Panc1 (cell line): ENCODE results near the gene FBXL19. TPM values are rescaled to one million over a fixed set of nuclear protein-coding genes. Genes with fewer than 3 reads are reported as not detected.

Experiments used
- ATAC-seq: fragments of 200-7000 bp; cut with Tn5 transposase; 2 replicates; pipeline ENCODE4 v1.9.1; 2020; ENCODE audit warnings: mild to moderate bottlenecking, moderate library complexity
- BruUV-seq: library from RNA; stranded (reverse); fragments of 400-500 nt; replicated peaks from 2 replicates; lab custom pipeline; 2021; lab: Mats Ljungman, UMichigan
- CTCF ChIA-PET: fragments of 300-600 bp; sonication (Branson Sonifier 250); formaldehyde crosslinking; loops from one replicate; lab custom pipeline; 2022; ENCODE audit warnings: antibody characterized with exemption; lab: Charles Lee
- POLR2A ChIA-PET: fragments of 300-600 bp; sonication (Branson Sonifier 250); formaldehyde crosslinking; loops from one replicate; lab custom pipeline; 2022; ENCODE audit warnings: antibody characterized with exemption; lab: Charles Lee
- DNase-seq: peaks from one replicate; pipeline ENCODE4 v3.0.0-alpha.2; 2010; ENCODE audit warnings: low read depth, low spot score
- H3K27ac ChIP-seq: 2 replicates; pipeline ENCODE4 v1.5.1; 2011; ENCODE audit warnings: mild to moderate bottlenecking, low read length, inconsistent platforms
- H3K27me3 ChIP-seq: fragments of 200-500 bp; sonication (Bioruptor generic); 2 replicates; pipeline ENCODE4 v1.6.0; 2014; ENCODE audit warnings: low read length, inconsistent platforms; ENCODE audit not compliant: control insufficient read depth, insufficient read depth
- H3K36me3 ChIP-seq: fragments of 200-500 bp; sonication (Bioruptor generic); 2 replicates; pipeline ENCODE4 v1.5.1; 2014; ENCODE audit warnings: inconsistent platforms, mild to moderate bottlenecking, low read length, moderate library complexity; ENCODE audit not compliant: control insufficient read depth, insufficient read depth
- H3K4me1 ChIP-seq: 2 replicates; pipeline ENCODE4 v1.5.1; 2011; ENCODE audit warnings: inconsistent platforms, mild to moderate bottlenecking, low read length, moderate library complexity; ENCODE audit not compliant: control insufficient read depth, insufficient read depth
- H3K4me3 ChIP-seq, 2 experiments: 2 replicates each; pipeline ENCODE4 v1.5.1; 2011 to 2012; ENCODE audit warnings: low read depth in 2 of 2, low read length in 2 of 2, mild to moderate bottlenecking in 2 of 2, inconsistent platforms in 1 of 2, moderate library complexity in 1 of 2
- H3K9me3 ChIP-seq: fragments of 200-500 bp; sonication (Bioruptor generic); 2 replicates; pipeline ENCODE4 v1.5.1; 2014; ENCODE audit warnings: low read depth, mild to moderate bottlenecking, inconsistent platforms, low read length, moderate library complexity; ENCODE audit not compliant: control insufficient read depth, insufficient read depth
- POLR2AphosphoS5 ChIP-seq: IDR thresholded peaks from 2 replicates; pipeline ENCODE4 v1.6.1; 2012; ENCODE audit warnings: mild to moderate bottlenecking, low read depth, low read length, moderate library complexity
- SIN3A ChIP-seq: IDR thresholded peaks from 2 replicates; pipeline ENCODE4 v1.6.1; 2012; ENCODE audit warnings: low read depth, mild to moderate bottlenecking, low read length, moderate library complexity, borderline replicate concordance; ENCODE audit not compliant: insufficient read depth
- TCF7L2 ChIP-seq: IDR thresholded peaks from 2 replicates; pipeline ENCODE4 v1.6.1; 2011; ENCODE audit warnings: mild to moderate bottlenecking, low read depth, low read length, inconsistent platforms
- in situ Hi-C: cut with HindIII; loops from 2 replicates; pipeline ENCODE4 v1.10.0; 2016; ENCODE audit warnings: low sequenced_read_pairs, low pct_unique_long_range_greater_than_20kb
- intact Hi-C: fragments of 100-400 bp; cut with micrococcal nuclease; formaldehyde crosslinking; loops from one replicate; pipeline ENCODE4 v1.10.0; 2022; ENCODE audit not compliant: unreplicated experiment
- total RNA-seq: library from RNA; stranded (reverse); gene quantifications from one replicate; pipeline ENCODE4 v1.2.1, GENCODE V29; 2021; ENCODE audit not compliant: unreplicated experiment
- TF ChIP-seq, protein P1 (sequence below), 2 experiments: IDR thresholded peaks; 2 replicates each; pipeline ENCODE4 v1.6.1; 2011 to 2012; ENCODE audit warnings: low read depth in 2 of 2, control low read depth in 1 of 2, low read length in 1 of 2, mild to moderate bottlenecking in 1 of 2, moderate library complexity in 1 of 2; ENCODE audit not compliant: insufficient read depth in 1 of 2
- TF ChIP-seq, protein P2 (sequence below): fragments of 450-650 bp; IDR thresholded peaks from 2 replicates; pipeline ENCODE4 v1.5.1; 2017; ENCODE audit warnings: mild to moderate bottlenecking

FBXL19 gene
- total RNA-seq, 1 experiment from 2014 or later = 52.3 TPM

DNA sequence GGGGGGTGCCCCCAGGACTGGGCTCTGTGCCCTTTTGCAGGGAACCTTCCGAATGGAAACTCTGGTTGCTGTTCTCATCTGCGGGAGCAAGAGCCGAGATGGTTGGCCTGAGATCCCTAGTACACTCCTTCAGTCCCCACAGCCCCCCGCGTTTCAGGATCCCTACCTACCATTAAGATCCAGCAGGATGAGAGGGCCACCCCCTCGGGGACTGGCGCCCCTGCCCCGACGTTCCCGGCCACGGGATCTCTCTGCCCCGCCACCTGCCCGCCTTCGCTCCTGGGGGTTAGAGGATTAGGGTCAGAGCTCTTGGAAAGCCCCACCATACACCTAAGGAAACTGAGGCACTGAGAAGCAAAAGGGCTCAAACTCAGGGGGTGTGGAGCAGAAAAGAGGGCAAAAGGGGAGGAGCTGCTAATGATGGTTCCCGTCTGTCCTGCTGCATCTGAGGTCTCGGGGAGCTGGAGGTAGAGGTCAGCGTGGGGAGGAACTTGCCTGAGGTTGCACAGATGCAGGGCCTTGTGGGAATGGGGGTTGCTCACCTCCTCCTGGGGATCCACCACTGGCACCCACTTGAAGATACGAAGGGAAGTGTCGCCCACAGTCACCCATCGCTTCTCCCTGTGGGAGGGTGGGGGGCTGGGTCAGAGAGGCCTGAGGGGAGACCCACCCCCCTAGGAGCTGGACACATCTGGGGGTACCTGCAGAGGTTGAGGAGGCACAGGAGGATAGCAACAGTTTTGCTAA lies 30.5 kb upstream of the FBXL19 start:
- no peaks in the 10 kb centered on the region for H3K36me3 ChIP-seq
- peak overlapping the region; percentile 72 to 80 for H3K4me3 ChIP-seq
- H3K9me3 ChIP-seq = no peaks in the 10 kb centered on the region
- in situ Hi-C loops (no loop called here), intact Hi-C loops (no loop called here)
- H3K4me1 ChIP-seq = peaks cover 24% of the 10 kb centered on the region
- CTCF ChIA-PET = interaction anchor here (0.6 kb wide), 2 partner anchors 106 to 440 kb away, joined by 3 to 4 read pairs; partner anchors contain the start of gene ZNF629
- peak overlapping the region; percentile 82 for H3K27ac ChIP-seq
- ATAC-seq (no peak), DNase-seq (no peak)
- POLR2A ChIA-PET = interaction anchor here (0.6 kb wide), 1 partner anchor 51 kb away, joined by 15 read pairs; no protein-coding TSS in a partner anchor
- TF ChIP-seq, protein P1, sequence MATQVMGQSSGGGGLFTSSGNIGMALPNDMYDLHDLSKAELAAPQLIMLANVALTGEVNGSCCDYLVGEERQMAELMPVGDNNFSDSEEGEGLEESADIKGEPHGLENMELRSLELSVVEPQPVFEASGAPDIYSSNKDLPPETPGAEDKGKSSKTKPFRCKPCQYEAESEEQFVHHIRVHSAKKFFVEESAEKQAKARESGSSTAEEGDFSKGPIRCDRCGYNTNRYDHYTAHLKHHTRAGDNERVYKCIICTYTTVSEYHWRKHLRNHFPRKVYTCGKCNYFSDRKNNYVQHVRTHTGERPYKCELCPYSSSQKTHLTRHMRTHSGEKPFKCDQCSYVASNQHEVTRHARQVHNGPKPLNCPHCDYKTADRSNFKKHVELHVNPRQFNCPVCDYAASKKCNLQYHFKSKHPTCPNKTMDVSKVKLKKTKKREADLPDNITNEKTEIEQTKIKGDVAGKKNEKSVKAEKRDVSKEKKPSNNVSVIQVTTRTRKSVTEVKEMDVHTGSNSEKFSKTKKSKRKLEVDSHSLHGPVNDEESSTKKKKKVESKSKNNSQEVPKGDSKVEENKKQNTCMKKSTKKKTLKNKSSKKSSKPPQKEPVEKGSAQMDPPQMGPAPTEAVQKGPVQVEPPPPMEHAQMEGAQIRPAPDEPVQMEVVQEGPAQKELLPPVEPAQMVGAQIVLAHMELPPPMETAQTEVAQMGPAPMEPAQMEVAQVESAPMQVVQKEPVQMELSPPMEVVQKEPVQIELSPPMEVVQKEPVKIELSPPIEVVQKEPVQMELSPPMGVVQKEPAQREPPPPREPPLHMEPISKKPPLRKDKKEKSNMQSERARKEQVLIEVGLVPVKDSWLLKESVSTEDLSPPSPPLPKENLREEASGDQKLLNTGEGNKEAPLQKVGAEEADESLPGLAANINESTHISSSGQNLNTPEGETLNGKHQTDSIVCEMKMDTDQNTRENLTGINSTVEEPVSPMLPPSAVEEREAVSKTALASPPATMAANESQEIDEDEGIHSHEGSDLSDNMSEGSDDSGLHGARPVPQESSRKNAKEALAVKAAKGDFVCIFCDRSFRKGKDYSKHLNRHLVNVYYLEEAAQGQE (IDR thresholded peaks at IDR 0.05; ENCODE audit: insufficient read depth in 1 of 2, low read depth in 2 of 2, low read length in 1 of 2) = no peak
- TF ChIP-seq SIN3A = no peak
- TF ChIP-seq TCF7L2 = no peak
- TF ChIP-seq, protein P2, sequence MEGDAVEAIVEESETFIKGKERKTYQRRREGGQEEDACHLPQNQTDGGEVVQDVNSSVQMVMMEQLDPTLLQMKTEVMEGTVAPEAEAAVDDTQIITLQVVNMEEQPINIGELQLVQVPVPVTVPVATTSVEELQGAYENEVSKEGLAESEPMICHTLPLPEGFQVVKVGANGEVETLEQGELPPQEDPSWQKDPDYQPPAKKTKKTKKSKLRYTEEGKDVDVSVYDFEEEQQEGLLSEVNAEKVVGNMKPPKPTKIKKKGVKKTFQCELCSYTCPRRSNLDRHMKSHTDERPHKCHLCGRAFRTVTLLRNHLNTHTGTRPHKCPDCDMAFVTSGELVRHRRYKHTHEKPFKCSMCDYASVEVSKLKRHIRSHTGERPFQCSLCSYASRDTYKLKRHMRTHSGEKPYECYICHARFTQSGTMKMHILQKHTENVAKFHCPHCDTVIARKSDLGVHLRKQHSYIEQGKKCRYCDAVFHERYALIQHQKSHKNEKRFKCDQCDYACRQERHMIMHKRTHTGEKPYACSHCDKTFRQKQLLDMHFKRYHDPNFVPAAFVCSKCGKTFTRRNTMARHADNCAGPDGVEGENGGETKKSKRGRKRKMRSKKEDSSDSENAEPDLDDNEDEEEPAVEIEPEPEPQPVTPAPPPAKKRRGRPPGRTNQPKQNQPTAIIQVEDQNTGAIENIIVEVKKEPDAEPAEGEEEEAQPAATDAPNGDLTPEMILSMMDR = no peak
- no peak for TF ChIP-seq POLR2AphosphoS5
- H3K27me3 ChIP-seq = no peaks in the 10 kb centered on the region
- no TSS peak for BruUV-seq

DNA sequence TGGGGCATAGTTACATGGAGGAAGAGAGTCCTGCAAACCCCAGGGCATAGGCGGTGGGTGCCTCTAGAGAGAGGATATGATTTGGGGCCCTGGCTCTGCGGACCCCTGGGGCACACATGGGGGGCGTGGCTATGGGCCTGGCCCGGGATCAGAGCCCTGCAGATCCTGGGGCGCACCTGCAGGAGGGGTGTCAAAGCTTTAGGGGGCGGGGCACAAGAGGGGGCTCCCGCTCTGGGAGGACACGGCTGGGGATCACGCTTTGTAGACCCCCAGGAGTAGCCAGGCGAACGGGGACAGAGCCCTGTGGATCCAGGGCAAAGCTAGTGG lies 30.0 kb upstream of the FBXL19 start:
- no peak for ATAC-seq

More for the DNA sequence above, 30.0 kb upstream of the FBXL19 start:
- CTCF ChIA-PET = interaction anchor here (0.6 kb wide), 1 partner anchor 440 kb away, joined by 4 read pairs; no protein-coding TSS in a partner anchor
- Histone ChIP-seq H3K27ac (peak overlapping the region; percentile 82), H3K4me3 (peak overlapping the region; percentile 72 to 80), H3K27me3 (no peaks in the 10 kb centered on the region), H3K9me3 (no peaks in the 10 kb centered on the region), H3K36me3 (no peaks in the 10 kb centered on the region), H3K4me1 (peaks cover 24% of the 10 kb centered on the region)
- intact Hi-C loops = no loop called here
- BruUV-seq = no TSS peak
- TF ChIP-seq SIN3A (no peak), TCF7L2 (no peak), POLR2AphosphoS5 (no peak)
- TF ChIP-seq, protein P2 = no peak
- TF ChIP-seq, protein P1 (IDR thresholded peaks at IDR 0.05; ENCODE audit: insufficient read depth in 1 of 2, low read depth in 2 of 2, low read length in 1 of 2) = no peak
- DNase-seq = no peak
- in situ Hi-C loops = no loop called here
- POLR2A ChIA-PET = interaction anchor here (0.6 kb wide), 1 partner anchor 50 kb away, joined by 15 read pairs; no protein-coding TSS in a partner anchor
